Activated CD8-positive, alpha-beta memory T cell treated with anti-CD3 and anti-CD28 coated beads, Interleukin-2, amount 50 U/mL, for 24 hours (primary cell): ENCODE results near the gene CAP2.
"Not testable (repeated sequence)": the region's sequence is repeated elsewhere in the genome, so short reads cannot be mapped to it uniquely, and the experiment has no call there.

Experiments used
- DNase-seq: peaks from one replicate; pipeline ENCODE4 v3.0.0-alpha.2; 2020; ENCODE audit errors: extremely low read depth

Gene CAP2

GRCh38 chr6:17503051-17503450, 109.7 kb downstream of the CAP2 start:
- no peak for DNase-seq

- DNase-seq, result no peak
Observed at GRCh38 chr6:17504005-17504404, 110.6 kb downstream of the CAP2 start.

- no peak for DNase-seq
Observed at GRCh38 chr6:17505062-17505476, 111.7 kb downstream of the CAP2 start.

- no peak for DNase-seq
Observed at GRCh38 chr6:17505767-17506280, 112.4 kb downstream of the CAP2 start.

GRCh38 chr6:17506531-17506930, 113.1 kb downstream of the CAP2 start:
- no peak for DNase-seq

- no peak for DNase-seq
Observed at GRCh38 chr6:17506962-17507361, 113.6 kb downstream of the CAP2 start.

GRCh38 chr6:17511084-17511483, 117.7 kb downstream of the CAP2 start:
- no peak for DNase-seq

- no peak for DNase-seq
Observed at GRCh38 chr6:17511580-17511979, 118.2 kb downstream of the CAP2 start.

- DNase-seq, result no peak
Observed at GRCh38 chr6:17519120-17519519, 125.7 kb downstream of the CAP2 start.

- no peak for DNase-seq
Observed at GRCh38 chr6:17525637-17526036, 132.2 kb downstream of the CAP2 start.

GRCh38 chr6:17527076-17527475, 133.7 kb downstream of the CAP2 start:
- DNase-seq, result no peak

GRCh38 chr6:17530321-17530835, 137.0 kb downstream of the CAP2 start:
- no peak for DNase-seq

GRCh38 chr6:17536586-17536985, 143.2 kb downstream of the CAP2 start:
- DNase-seq, result no peak

GRCh38 chr6:17542243-17542642, 148.8 kb downstream of the CAP2 start:
- DNase-seq, result no peak

- not testable (repeated sequence) for DNase-seq
Observed at GRCh38 chr6:17545681-17546080, 152.3 kb downstream of the CAP2 start.

- no peak for DNase-seq
Observed at GRCh38 chr6:17551383-17551958, 158.1 kb downstream of the CAP2 start.

GRCh38 chr6:17552861-17553260, 159.5 kb downstream of the CAP2 start:
- no peak for DNase-seq

GRCh38 chr6:17556014-17556413, 162.6 kb downstream of the CAP2 start:
- no peak for DNase-seq

GRCh38 chr6:17562636-17563035, 169.2 kb downstream of the CAP2 start:
- no peak for DNase-seq

- no peak for DNase-seq
Observed at GRCh38 chr6:17565399-17565798, 172.0 kb downstream of the CAP2 start.

- no peak for DNase-seq
Observed at GRCh38 chr6:17574866-17575560, 181.6 kb downstream of the CAP2 start.

GRCh38 chr6:17577059-17577458, 183.7 kb downstream of the CAP2 start:
- DNase-seq, result no peak

GRCh38 chr6:17580518-17581048, 187.2 kb downstream of the CAP2 start:
- no peak for DNase-seq
